GM12878 (cell line): Measurements from ENCODE around the gene BARX2. TPM values are rescaled to one million over a fixed set of nuclear protein-coding genes. Genes with fewer than 3 reads are reported as not detected.

ENCODE experiments used
- ATAC-seq: fragments of 200-7000 bp; cut with Tn5 transposase; 3 replicates; pipeline ENCODE4 v1.9.1; 2020; ENCODE audit warnings: mild to moderate bottlenecking, moderate library complexity
- BruUV-seq: library from RNA; stranded (reverse); fragments of 400-500 nt; replicated peaks from 2 replicates; lab custom pipeline; 2021; lab: Mats Ljungman, UMichigan
- CTCF ChIA-PET: fragments of 300-600 bp; sonication (Branson Sonifier 250); formaldehyde crosslinking; extraction: SDS; loops from one replicate; lab custom pipeline; 2021; ENCODE audit warnings: inconsistent platforms; lab: Yijun Ruan, JAX
- POLR2A ChIA-PET: fragments of 350-600 bp; formaldehyde crosslinking; extraction: SDS; loops from one replicate; lab custom pipeline; 2021; ENCODE audit warnings: inconsistent platforms; lab: Charles Lee
- RAD21 ChIA-PET: fragments of 300-600 bp; sonication (Branson Sonifier 250); formaldehyde crosslinking; loops from one replicate; lab custom pipeline; 2023; ENCODE audit warnings: antibody characterized with exemption; ENCODE audit not compliant: unreplicated experiment; lab: Charles Lee
- SMC1A ChIA-PET: fragments of 300-600 bp; sonication (Branson Sonifier 250); formaldehyde crosslinking; loops from one replicate; lab custom pipeline; 2023; ENCODE audit not compliant: unreplicated experiment, uncharacterized antibody; lab: Charles Lee
- DNase-seq: peaks from one replicate; pipeline ENCODE4 v3.0.0-alpha.2; 2011; ENCODE audit warnings: low read depth, low spot score
- FAIRE-seq: peaks from 3 replicates; lab custom pipeline; 2011; peaks lifted over from hg19 to GRCh38; lab: Jason Lieb, UNC
- H2AFZ ChIP-seq: 2 replicates; pipeline ENCODE4 v1.6.0; 2011; ENCODE audit warnings: low read depth, low read length, control low read depth; ENCODE audit not compliant: control insufficient read depth
- H3K27ac ChIP-seq: 2 replicates; pipeline ENCODE4 v1.5.1; 2011; ENCODE audit warnings: control low read depth; ENCODE audit not compliant: control insufficient read depth, insufficient read depth
- H3K27me3 ChIP-seq, 2 experiments: replicated peaks in 1 of 2; 2 replicates each; pipeline versions ENCODE4 v1.6.0 to v1.6.1; 2011; ENCODE audit warnings: low read length in 1 of 2; ENCODE audit not compliant: control insufficient read depth in 2 of 2, insufficient read depth in 2 of 2
- H3K36me3 ChIP-seq, 2 experiments: 2 replicates each; pipeline ENCODE4 v1.5.1; 2011; ENCODE audit warnings: low read length in 1 of 2; ENCODE audit not compliant: control insufficient read depth in 2 of 2, insufficient read depth in 2 of 2
- H3K4me1 ChIP-seq: 2 replicates; pipeline ENCODE4 v1.6.1; 2011; ENCODE audit warnings: mild to moderate bottlenecking, low read length, moderate library complexity, mixed read lengths; ENCODE audit not compliant: control insufficient read depth, insufficient read depth
- H3K4me2 ChIP-seq: 2 replicates; pipeline ENCODE4 v1.6.0; 2011; ENCODE audit warnings: control low read depth; ENCODE audit not compliant: control insufficient read depth, insufficient read depth
- H3K4me3 ChIP-seq: fragments of 200-600 bp; sonication (generic); 2 replicates; pipeline ENCODE4 v1.5.1; 2016
- H3K79me2 ChIP-seq: 2 replicates; pipeline ENCODE4 v1.6.0; 2011; ENCODE audit warnings: low read length; ENCODE audit not compliant: control insufficient read depth, insufficient read depth
- H3K9ac ChIP-seq: 2 replicates; pipeline ENCODE4 v1.8.0; 2011; ENCODE audit warnings: low read length, control low read depth, mixed read lengths; ENCODE audit not compliant: control insufficient read depth, insufficient read depth
- H3K9me3 ChIP-seq: replicated peaks from 3 replicates; pipeline ENCODE4 v1.5.1; 2011; ENCODE audit warnings: mild to moderate bottlenecking, low read length; ENCODE audit not compliant: control insufficient read depth, insufficient read depth
- H4K20me1 ChIP-seq: 2 replicates; pipeline ENCODE4 v1.6.0; 2011; ENCODE audit not compliant: control insufficient read depth, insufficient read depth
- BACH1 ChIP-seq: fragments of 450-650 bp; IDR thresholded peaks from 2 replicates; pipeline ENCODE4 v1.6.1; 2017; ENCODE audit warnings: mild to moderate bottlenecking, borderline replicate concordance
- CEBPB ChIP-seq, 2 experiments: fragments of 150-350 bp in 1 of 2; IDR thresholded peaks; 2 replicates each; pipeline ENCODE4 v1.6.1; 2012 to 2014; ENCODE audit warnings: low read depth in 2 of 2, low read length in 2 of 2, borderline replicate concordance in 1 of 2, inconsistent platforms in 1 of 2
- EED ChIP-seq: sonication (generic); IDR thresholded peaks from 2 replicates; pipeline ENCODE4 v1.6.1; 2016; ENCODE audit warnings: antibody characterized with exemption, low read depth
- ESRRA ChIP-seq: IDR thresholded peaks from 2 replicates; pipeline ENCODE4 v1.6.1; 2012; ENCODE audit warnings: mild to moderate bottlenecking, low read length, improper control_type of control experiment
- FOXM1 ChIP-seq: IDR thresholded peaks from 2 replicates; pipeline ENCODE4 v1.6.1; 2012; ENCODE audit warnings: low read depth, mild to moderate bottlenecking, inconsistent platforms, low read length, moderate library complexity
- GATAD2B ChIP-seq: fragments of 450-650 bp; conservative IDR thresholded peaks from 2 replicates; pipeline ENCODE4 v1.6.1; 2017; ENCODE audit warnings: low read depth, mild to moderate bottlenecking, moderate library complexity
- PML ChIP-seq: IDR thresholded peaks from 2 replicates; pipeline ENCODE4 v1.6.1; 2012; ENCODE audit warnings: low read length, inconsistent platforms
- POLR2AphosphoS5 ChIP-seq: IDR thresholded peaks from 2 replicates; pipeline ENCODE4 v1.6.1; 2011; ENCODE audit warnings: mild to moderate bottlenecking, low read length, inconsistent platforms
- RBBP5 ChIP-seq: fragments of 200-600 bp; sonication (generic); conservative IDR thresholded peaks from 2 replicates; pipeline ENCODE4 v1.6.1; 2016
- SIN3A ChIP-seq: IDR thresholded peaks from 2 replicates; pipeline ENCODE4 v1.6.1; 2012; ENCODE audit warnings: low read depth, low read length, improper control_type of control experiment
- SUPT20H ChIP-seq: IDR thresholded peaks from 2 replicates; pipeline ENCODE4 v1.6.1; 2011; ENCODE audit warnings: low read depth, mild to moderate bottlenecking, low read length, moderate library complexity, borderline replicate concordance; ENCODE audit not compliant: control insufficient read depth
- TCF3 ChIP-seq: IDR thresholded peaks from 2 replicates; pipeline ENCODE4 v1.6.1; 2012; ENCODE audit warnings: low read depth, mild to moderate bottlenecking, low read length, borderline replicate concordance; ENCODE audit not compliant: insufficient read depth
- WGBS: methylation state at CpG from one replicate; pipeline ENCODE4 v1.1.6; 2016; ENCODE audit warnings: low lambda C conversion rate; ENCODE audit not compliant: insufficient replicate concordance, insufficient coverage; ENCODE audit errors: missing lambda C conversion rate; 5-methylcytosine and 5-hydroxymethylcytosine counted together
- in situ Hi-C: fragments of 300-500 bp; cut with MboI; formaldehyde crosslinking; loops from 9 replicates; pipeline ENCODE4 v1.14.3; 2018; ENCODE audit warnings: mixed read lengths
- intact Hi-C: fragments of 100-400 bp; cut with micrococcal nuclease; formaldehyde crosslinking; loops from one replicate; pipeline ENCODE4 v1.14.2; 2022; ENCODE audit not compliant: unreplicated experiment
- polyA plus RNA-seq, 11 experiments: library from polyadenylated mRNA; depleted of rRNA in 4 of 11; unstranded in 6 of 11; stranded (reverse) in 5 of 11; fragments of >200 nt; fragmentation: Nextera tagmentation in 4 of 11; fragmentation: Illumina TruSeq in 1 of 11; extraction: Ambion mirVana in 4 of 11; extraction: Trizol in 1 of 11; gene quantifications; 1 replicate in 1 of 11; 2 replicates in 10 of 11; pipeline versions ENCODE4 v1.2.1 to v1.2.3, GENCODE V29; 2011 to 2016; ENCODE audit warnings: inconsistent platforms in 2 of 11, missing spikeins in 2 of 11, low read depth in 1 of 11
- total RNA-seq, 4 experiments: library from RNA; depleted of rRNA in 3 of 4; stranded (reverse); fragments of >200 nt in 3 of 4; fragmentation: Illumina TruSeq in 1 of 4; extraction: Trizol in 1 of 4; gene quantifications; 2 replicates each; pipeline versions ENCODE4 v1.2.1 to v1.2.3, GENCODE V29; 2013 to 2021
- TF ChIP-seq, protein P1 (sequence below): fragments of 450-650 bp; IDR thresholded peaks from 2 replicates; pipeline ENCODE4 v1.6.1; 2016; ENCODE audit warnings: mild to moderate bottlenecking

BARX2 gene
- total and polyA plus RNA-seq, 10 of the 15 experiments (the other 5 are each of a cell fraction or from before 2014, with no cell fraction given) = 0.07 to 0.84 TPM; not detected in 8

DNA sequence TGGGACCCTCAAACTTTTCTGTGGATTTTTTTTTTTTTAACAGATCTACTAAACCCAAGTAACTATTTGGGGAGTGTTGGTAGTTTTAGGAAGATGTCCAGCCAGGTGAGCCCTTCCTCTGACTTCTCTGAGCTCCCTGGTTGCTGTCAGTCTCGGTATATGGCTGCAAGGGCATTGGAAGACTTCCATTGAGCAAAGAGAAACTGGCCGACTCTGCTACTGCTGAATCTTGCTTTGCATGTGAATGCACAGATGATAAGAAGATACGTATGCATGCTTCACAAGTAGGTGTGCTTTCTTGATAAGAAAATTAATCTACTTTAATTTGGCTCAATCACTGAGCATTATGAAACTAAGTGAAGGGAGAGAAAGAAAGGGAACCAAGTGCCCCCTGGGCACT, 51.1 kb downstream of the BARX2 start:
- no peak overlapping the region for H3K27ac ChIP-seq
- SMC1A ChIA-PET = interaction anchor here (0.9 kb wide), 1 partner anchor 9 kb away, joined by 3 read pairs; no protein-coding TSS in a partner anchor
- TF ChIP-seq POLR2AphosphoS5 (no peak), TCF3 (no peak), BACH1 (no peak), PML (no peak), ESRRA (no peak), CEBPB (IDR thresholded peaks at IDR 0.05; ENCODE audit: borderline replicate concordance in 1 of 2, low read depth in 2 of 2, low read length in 2 of 2) (no peak), EED (no peak), RBBP5 (no peak), SIN3A (no peak), SUPT20H (no peak), FOXM1 (no peak), GATAD2B (no peak)
- TF ChIP-seq, protein P1, sequence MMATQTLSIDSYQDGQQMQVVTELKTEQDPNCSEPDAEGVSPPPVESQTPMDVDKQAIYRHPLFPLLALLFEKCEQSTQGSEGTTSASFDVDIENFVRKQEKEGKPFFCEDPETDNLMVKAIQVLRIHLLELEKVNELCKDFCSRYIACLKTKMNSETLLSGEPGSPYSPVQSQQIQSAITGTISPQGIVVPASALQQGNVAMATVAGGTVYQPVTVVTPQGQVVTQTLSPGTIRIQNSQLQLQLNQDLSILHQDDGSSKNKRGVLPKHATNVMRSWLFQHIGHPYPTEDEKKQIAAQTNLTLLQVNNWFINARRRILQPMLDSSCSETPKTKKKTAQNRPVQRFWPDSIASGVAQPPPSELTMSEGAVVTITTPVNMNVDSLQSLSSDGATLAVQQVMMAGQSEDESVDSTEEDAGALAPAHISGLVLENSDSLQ = no peak
- TF ChIP-seq, all 136 proteins: peak for 0
- 24% methylated on average over 3 of the region's 3 CpGs for WGBS
- ChIA-PET CTCF (no interaction called here), RAD21 (no interaction called here), POLR2A (no interaction called here)
- H3K4me1 ChIP-seq = no peaks in the 10 kb centered on the region
- no peak overlapping the region for H2AFZ ChIP-seq
- H4K20me1 ChIP-seq = no peaks in the 10 kb centered on the region
- intact Hi-C loops = no loop called here
- H3K4me2 ChIP-seq = no peak overlapping the region
- no TSS peak for BruUV-seq
- FAIRE-seq (no peak), ATAC-seq (no peak), DNase-seq (no peak)
- H3K36me3 ChIP-seq = no peaks in the 10 kb centered on the region
- no peak overlapping the region for H3K4me3 ChIP-seq
- in situ Hi-C loops = no loop called here
- no peaks in the 10 kb centered on the region; a peak in 1 of 4 replicates for H3K27me3 ChIP-seq
- no peaks in the 10 kb centered on the region for H3K79me2 ChIP-seq
- H3K9me3 ChIP-seq = no peaks in the 10 kb centered on the region
- no peak overlapping the region for H3K9ac ChIP-seq
